Peyer's patch (tissue), 4 donors: ENCODE data around the gene ENPP3. TPM values are rescaled to one million over a fixed set of nuclear protein-coding genes. Genes with fewer than 3 reads are reported as not detected.

Experiments used
- DNase-seq, 3 donors: peaks; one replicate each; pipeline ENCODE4 v3.0.0-alpha.2; 2017 to 2019
- H3K27ac ChIP-seq, 4 donors: fragments of 200-600 bp; sonication (generic); one replicate each; pipeline ENCODE4 v1.5.1; 2016 to 2019
- H3K27me3 ChIP-seq, 2 donors: fragments of 200-600 bp; sonication (generic); one replicate each; pipeline ENCODE4 v1.5.1; 2019
- H3K36me3 ChIP-seq, 3 donors: fragments of 200-600 bp; sonication (generic); one replicate each; pipeline ENCODE4 v1.5.1; 2016 to 2019
- H3K4me1 ChIP-seq, 4 donors: fragments of 200-600 bp; sonication (generic); one replicate each; pipeline ENCODE4 v1.5.1; 2016 to 2019
- H3K4me3 ChIP-seq, 4 donors: fragments of 200-600 bp; sonication (generic); 1 replicate in 3 of 4; 2 replicates in 1 of 4; pipeline ENCODE4 v1.5.1; 2016 to 2019; ENCODE audit warnings: mild to moderate bottlenecking in 1 of 4
- H3K9me3 ChIP-seq, 4 donors: fragments of 200-600 bp; sonication (generic); one replicate each; pipeline ENCODE4 v1.5.1; 2016 to 2019; ENCODE audit warnings: mild to moderate bottlenecking in 1 of 4
- CTCF ChIP-seq, 6 experiments: fragments of 450-650 bp in 4 of 6; fragments of 200-600 bp in 2 of 6; sonication (generic) in 1 of 6; IDR thresholded peaks; one replicate each; pipeline ENCODE4 v1.5.1; 2017 to 2019; ENCODE audit warnings: antibody characterized with exemption in 6 of 6, mild to moderate bottlenecking in 3 of 6, moderate library complexity in 1 of 6
- POLR2A ChIP-seq, 2 donors: fragments of 450-650 bp; IDR thresholded peaks; one replicate each; pipeline ENCODE4 v1.5.1; 2017; ENCODE audit warnings: antibody characterized with exemption in 2 of 2, mild to moderate bottlenecking in 2 of 2, moderate library complexity in 2 of 2
- total RNA-seq, 4 donors: library from RNA; depleted of rRNA; stranded (reverse); fragments of >200 nt; gene quantifications; one replicate each; pipeline ENCODE4 v1.1.0, GENCODE V29; 2016

The ENPP3 gene
- total RNA-seq, 4 donors from 2014 or later = 4.1 to 27.2 (median 18.0) TPM

- H3K36me3 ChIP-seq = no peaks in the 10 kb centered on the region
- TF ChIP-seq CTCF (IDR thresholded peaks at IDR 0.05) (no peak), POLR2A (IDR thresholded peaks at IDR 0.05) (no peak)
- no peaks in the 10 kb centered on the region for H3K4me1 ChIP-seq
- no peaks in the 10 kb centered on the region for H3K9me3 ChIP-seq
- DNase-seq = no peak
- no peak overlapping the region for H3K4me3 ChIP-seq
- no peak overlapping the region for H3K27ac ChIP-seq
- no peaks in the 10 kb centered on the region for H3K27me3 ChIP-seq
These were observed 80.9 kb downstream of the ENPP3 start for GRCh38 chr6:131717836-131718542.

- no peak for DNase-seq
- Histone ChIP-seq H3K36me3 (no peaks in the 10 kb centered on the region), H3K4me3 (no peak overlapping the region), H3K9me3 (no peaks in the 10 kb centered on the region), H3K27me3 (no peaks in the 10 kb centered on the region), H3K4me1 (no peaks in the 10 kb centered on the region), H3K27ac (no peak overlapping the region)
- no peak for TF ChIP-seq POLR2A (IDR thresholded peaks at IDR 0.05)
- TF ChIP-seq CTCF (IDR thresholded peaks at IDR 0.05) = no peak
These were observed 84.1 kb downstream of the ENPP3 start for GRCh38 chr6:131721161-131721560.

GRCh38 chr6:131724114-131724513 lies 87.0 kb downstream of the ENPP3 start:
- Histone ChIP-seq H3K27ac (no peak overlapping the region), H3K27me3 (no peaks in the 10 kb centered on the region), H3K36me3 (no peaks in the 10 kb centered on the region), H3K4me1 (no peaks in the 10 kb centered on the region), H3K4me3 (no peak overlapping the region), H3K9me3 (no peaks in the 10 kb centered on the region)
- DNase-seq = no peak
- no peak for TF ChIP-seq POLR2A (IDR thresholded peaks at IDR 0.05)
- no peak for TF ChIP-seq CTCF (IDR thresholded peaks at IDR 0.05)

- no peak for TF ChIP-seq POLR2A (IDR thresholded peaks at IDR 0.05)
- no peak for TF ChIP-seq CTCF (IDR thresholded peaks at IDR 0.05)
- H3K36me3 ChIP-seq = no peaks in the 10 kb centered on the region
- H3K4me3 ChIP-seq = no peak overlapping the region
- H3K4me1 ChIP-seq = no peaks in the 10 kb centered on the region
- no peaks in the 10 kb centered on the region for H3K9me3 ChIP-seq
- no peak overlapping the region for H3K27ac ChIP-seq
- no peak for DNase-seq
- H3K27me3 ChIP-seq = no peaks in the 10 kb centered on the region
These were observed 90.4 kb downstream of the ENPP3 start for GRCh38 chr6:131727467-131727866.

GRCh38 chr6:131727868-131728267 lies 90.8 kb downstream of the ENPP3 start:
- Histone ChIP-seq H3K4me1 (no peaks in the 10 kb centered on the region), H3K9me3 (no peaks in the 10 kb centered on the region), H3K36me3 (no peaks in the 10 kb centered on the region), H3K27ac (no peak overlapping the region), H3K4me3 (no peak overlapping the region), H3K27me3 (no peaks in the 10 kb centered on the region)
- TF ChIP-seq POLR2A (IDR thresholded peaks at IDR 0.05) (no peak), CTCF (IDR thresholded peaks at IDR 0.05) (no peak)
- no peak for DNase-seq
